Testis (tissue), 5 donors: ENCODE results near the gene TGFA. TPM values are rescaled to one million over a fixed set of nuclear protein-coding genes. Genes with fewer than 3 reads are reported as not detected.

Experiments used
- DNase-seq: peaks from one replicate; pipeline ENCODE4 v3.0.0-alpha.2; 2019
- H3K27ac ChIP-seq, 2 donors: fragments of 200-600 bp; sonication (generic); one replicate each; pipeline ENCODE4 v1.5.1; 2019
- H3K27me3 ChIP-seq: fragments of 200-600 bp; sonication (generic); one replicate; pipeline ENCODE4 v1.5.1; 2019
- H3K36me3 ChIP-seq: fragments of 200-600 bp; sonication (generic); one replicate; pipeline ENCODE4 v1.5.1; 2017; ENCODE audit warnings: low read depth; ENCODE audit errors: missing control alignments
- H3K4me1 ChIP-seq: fragments of 200-600 bp; sonication (generic); one replicate; pipeline ENCODE4 v1.5.1; 2019
- H3K4me3 ChIP-seq, 2 donors: fragments of 200-600 bp; sonication (generic); one replicate each; pipeline ENCODE4 v1.5.1; 2017 to 2019
- H3K9me3 ChIP-seq: fragments of 200-600 bp; sonication (generic); one replicate; pipeline ENCODE4 v1.5.1; 2017
- CTCF ChIP-seq, 3 experiments: fragments of 450-650 bp in 2 of 3; fragments of 200-600 bp in 1 of 3; sonication (generic) in 1 of 3; IDR thresholded peaks; one replicate each; pipeline ENCODE4 v1.5.1; 2016 to 2019; ENCODE audit warnings: antibody characterized with exemption in 3 of 3, mild to moderate bottlenecking in 2 of 3, moderate library complexity in 1 of 3
- POLR2A ChIP-seq: fragments of 450-650 bp; IDR thresholded peaks from one replicate; pipeline ENCODE4 v1.6.1; 2017; ENCODE audit warnings: antibody characterized with exemption, mild to moderate bottlenecking, moderate library complexity
- whole genome bisulfite sequencing, 2 donors: methylation state at CpG; one replicate each; pipeline ENCODE4 v1.1.5; 2018; 5-methylcytosine and 5-hydroxymethylcytosine counted together
- intact Hi-C: fragments of 100-400 bp; cut with DNase I; formaldehyde crosslinking; loops from one replicate; pipeline ENCODE4 v1.15.1; 2023; ENCODE audit warnings: low total_unique reads
- long read RNA-seq, 2 donors: transcript quantifications; one replicate each; lab custom pipeline, GENCODE V29; 2026
- polyA plus RNA-seq: library from polyadenylated mRNA; stranded (reverse); fragments of 350-450 nt; fragmentation: Illumina TruSeq; extraction: RNeasy Lipid Tissue Mini Kit (QIAGEN cat#74804); gene quantifications from one replicate; pipeline ENCODE4 v1.2.3, GENCODE V29; 2014; ENCODE audit warnings: low read depth, low replicate concordance; ENCODE audit not compliant: insufficient read depth
- total RNA-seq, 2 donors: library from RNA; depleted of rRNA; stranded (reverse); fragments of >200 nt; gene quantifications; one replicate each; pipeline ENCODE4 v1.2.3, GENCODE V29; 2016

TGFA gene
- total RNA-seq (1 to 10 TPM in 1 of 2 donors, under 1 TPM in 1; 0.62 to 1.3 TPM), polyA plus RNA-seq (5.1 TPM)
- long read RNA-seq, donor 1: 0 reads
- long read RNA-seq, donor 2: 0 reads

GRCh38 chr2:70553584-70554337 lies at the start of gene TGFA:
Gene TGFA, minus strand, starts transcription at chr2:70553826. Its CDS starts 59 bp downstream, at chr2:70553767.
- Histone ChIP-seq H3K27me3 (no peaks in the 10 kb centered on the region), H3K4me1 (peaks cover 9% of the 10 kb centered on the region), H3K4me3 (peak within 1 kb of the TSS; percentile 58 to 68), H3K36me3 (no peaks in the 10 kb centered on the region), H3K27ac (no peak within 1 kb of the TSS), H3K9me3 (no peaks in the 10 kb centered on the region)
- peak; percentile 57 for DNase-seq
- intact Hi-C loops: no loop called here
- WGBS, 2 donors: 0 to 1% methylated on average over 39 to 43 of the region's 88 CpGs
- TF ChIP-seq CTCF (IDR thresholded peaks at IDR 0.05): peak; percentile 28 to 65 (median 38)
- TF ChIP-seq POLR2A: no peak

DNA sequence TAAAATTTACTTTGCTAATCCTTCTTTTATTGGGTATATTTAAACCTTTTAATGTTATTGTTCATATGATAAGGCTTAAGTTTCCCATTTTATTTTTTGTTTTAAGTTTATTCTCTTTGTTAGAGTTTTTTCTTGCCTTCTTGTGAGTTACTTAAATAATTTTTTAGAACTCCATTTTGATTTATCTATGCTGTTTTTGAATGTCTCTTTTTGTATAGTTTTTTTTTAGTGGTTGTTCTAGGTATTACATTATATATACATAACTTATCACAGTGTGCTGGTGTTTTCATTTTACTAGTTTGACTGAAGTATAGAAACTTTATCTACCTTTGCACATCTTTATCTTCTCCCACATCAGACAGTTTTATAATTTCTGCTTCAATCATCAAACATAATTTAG lies 49.4 kb upstream of the TGFA start:
- H3K36me3 ChIP-seq: no peaks in the 10 kb centered on the region

GRCh38 chr2:70598197-70598596 lies 44.6 kb upstream of the TGFA start:
- Histone ChIP-seq H3K27ac (no peak overlapping the region), H3K9me3 (no peaks in the 10 kb centered on the region), H3K27me3 (no peaks in the 10 kb centered on the region), H3K4me3 (no peak overlapping the region), H3K36me3 (no peaks in the 10 kb centered on the region), H3K4me1 (no peaks in the 10 kb centered on the region)
- WGBS, 2 donors: 62 to 81% methylated on average over 1 of the region's 1 CpG
- no peak for DNase-seq
- TF ChIP-seq CTCF (IDR thresholded peaks at IDR 0.05): no peak
- TF ChIP-seq POLR2A: no peak
- intact Hi-C loops: no loop called here

More for the DNA sequence above, 49.4 kb upstream of the TGFA start:
- Histone ChIP-seq H3K9me3 (no peaks in the 10 kb centered on the region), H3K4me3 (no peak overlapping the region), H3K4me1 (no peaks in the 10 kb centered on the region), H3K27ac (no peak overlapping the region), H3K27me3 (no peaks in the 10 kb centered on the region)
- intact Hi-C loops: no loop called here
- no peak for TF ChIP-seq POLR2A
- peak in 1 of 3 experiments; percentile 68 for TF ChIP-seq CTCF (IDR thresholded peaks at IDR 0.05)
- DNase-seq: no peak

DNA sequence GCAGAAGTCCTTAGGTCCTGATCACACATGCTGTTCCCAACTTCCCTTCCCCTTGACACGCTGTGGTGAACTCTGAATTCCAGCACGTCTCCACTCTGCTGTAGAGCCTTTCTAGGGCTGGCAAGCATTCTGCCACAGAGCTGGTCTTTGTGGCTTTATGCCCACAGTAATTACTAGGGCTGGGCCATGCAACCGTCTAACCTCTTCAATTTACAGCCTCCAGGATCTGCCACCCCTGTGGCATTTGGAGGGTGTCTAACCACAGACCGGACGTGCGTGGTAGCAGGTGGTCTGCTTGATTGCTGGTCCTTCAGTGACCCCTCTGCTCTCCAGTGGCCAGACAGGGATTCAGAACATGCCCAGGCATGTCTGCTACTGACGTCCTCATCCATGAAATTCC lies 43.1 kb upstream of the TGFA start:
- TF ChIP-seq CTCF (IDR thresholded peaks at IDR 0.05) (no peak), POLR2A (no peak)
- no peak for DNase-seq
- no peaks in the 10 kb centered on the region for H3K36me3 ChIP-seq
- H3K27me3 ChIP-seq: no peaks in the 10 kb centered on the region
- H3K9me3 ChIP-seq: no peaks in the 10 kb centered on the region
- no peaks in the 10 kb centered on the region for H3K4me1 ChIP-seq
- 55 to 64% methylated on average over 6 to 7 of the region's 7 CpGs for WGBS, 2 donors
- no peak overlapping the region for H3K4me3 ChIP-seq
- no peak overlapping the region for H3K27ac ChIP-seq
- intact Hi-C loops: no loop called here

DNA sequence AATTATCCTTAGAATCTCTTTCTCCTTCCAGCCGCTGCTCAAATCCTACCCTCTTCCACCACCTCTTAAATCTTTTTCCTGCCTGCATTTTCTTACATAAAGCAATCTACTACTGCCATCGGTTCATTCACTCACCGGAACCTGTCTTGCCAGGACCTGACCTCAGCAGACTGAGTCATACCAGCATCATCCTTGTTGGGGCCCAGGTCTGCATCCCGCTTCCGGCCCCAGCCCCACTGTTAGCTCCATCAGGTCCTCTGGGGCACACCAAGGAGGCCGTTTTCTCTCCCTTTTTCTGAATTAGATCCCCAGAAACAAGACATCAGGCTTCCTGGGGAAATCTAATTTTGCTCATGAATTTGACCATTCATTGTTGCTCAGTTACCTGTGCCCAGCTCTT lies 42.7 kb upstream of the TGFA start:
- WGBS, 2 donors: 84% methylated on average over 6 of the region's 6 CpGs

More for the DNA sequence above, 42.7 kb upstream of the TGFA start:
- Histone ChIP-seq H3K9me3 (no peaks in the 10 kb centered on the region), H3K27me3 (no peaks in the 10 kb centered on the region), H3K4me3 (no peak overlapping the region), H3K4me1 (no peaks in the 10 kb centered on the region), H3K27ac (no peak overlapping the region), H3K36me3 (no peaks in the 10 kb centered on the region)
- TF ChIP-seq CTCF (IDR thresholded peaks at IDR 0.05) (no peak), POLR2A (no peak)
- DNase-seq: no peak
- intact Hi-C loops: no loop called here
